Measurements from ENCODE around the gene ACKR2.
"Not testable (repeated sequence)": the region's sequence is repeated elsewhere in the genome, so short reads cannot be mapped to it uniquely, and the experiment has no call there.

Gene ACKR2

GRCh38 chr3:42864321-42864950 lies 55.2 kb downstream of the ACKR2 start:
- DNase-seq: no peak

GRCh38 chr3:42865256-42865655 lies 56.0 kb downstream of the ACKR2 start:
- DNase-seq: no peak

- no peak for DNase-seq
These were observed 57.9 kb downstream of the ACKR2 start for GRCh38 chr3:42867138-42867537.

GRCh38 chr3:42868841-42869240 lies 59.6 kb downstream of the ACKR2 start:
- DNase-seq: no peak

- DNase-seq: no peak
These were observed 62.4 kb downstream of the ACKR2 start for GRCh38 chr3:42871592-42872196.

- no peak for DNase-seq
These were observed 63.5 kb downstream of the ACKR2 start for GRCh38 chr3:42872718-42873117.

- no peak for DNase-seq
These were observed 64.2 kb downstream of the ACKR2 start for GRCh38 chr3:42873221-42873982.

- DNase-seq: no peak
These were observed 65.5 kb downstream of the ACKR2 start for GRCh38 chr3:42874749-42875148.

GRCh38 chr3:42875325-42876151 lies 66.3 kb downstream of the ACKR2 start, which contains the start of gene CYP8B1:
Gene CYP8B1 (minus strand): TSS chr3:42875879. CDS start chr3:42875816, 63 bp downstream.
- DNase-seq: no peak

- DNase-seq: no peak
These were observed 67.2 kb downstream of the ACKR2 start for GRCh38 chr3:42876401-42876800.

GRCh38 chr3:42876940-42877720 lies 67.9 kb downstream of the ACKR2 start:
- DNase-seq: no peak

GRCh38 chr3:42877881-42878280 lies 68.6 kb downstream of the ACKR2 start:
- DNase-seq: no peak

GRCh38 chr3:42880183-42880582 lies 70.9 kb downstream of the ACKR2 start:
- DNase-seq: peak in 1 of 2 donors; percentile 6

GRCh38 chr3:42880601-42881451 lies 71.6 kb downstream of the ACKR2 start:
- DNase-seq: peak; percentile 88 to 91

GRCh38 chr3:42883251-42883930 lies 74.1 kb downstream of the ACKR2 start:
- not testable (repeated sequence) for DNase-seq

- no peak for DNase-seq
These were observed 75.1 kb downstream of the ACKR2 start for GRCh38 chr3:42884324-42884723.

GRCh38 chr3:42886294-42886822 lies 77.1 kb downstream of the ACKR2 start:
- DNase-seq: no peak

GRCh38 chr3:42887084-42887483 lies 77.8 kb downstream of the ACKR2 start:
- no peak for DNase-seq

- DNase-seq: no peak
These were observed 81.8 kb downstream of the ACKR2 start for GRCh38 chr3:42891042-42891441.

- no peak for DNase-seq
These were observed 82.9 kb downstream of the ACKR2 start for GRCh38 chr3:42892169-42892568.

All from CD4-positive, alpha-beta T cell treated with Interferon alpha-2 for 1 hour (primary cell).